Upper lobe of left lung (tissue), 4 donors: ENCODE data around the gene CDC42BPA.

ENCODE experiments used
- EP300 ChIP-seq, 4 donors: sonication (generic); formaldehyde crosslinking; IDR thresholded peaks; one replicate each; pipeline ENCODE4 v1.5.1; 2017; ENCODE audit warnings: antibody characterized with exemption in 4 of 4, control low read depth in 2 of 4
- POLR2A ChIP-seq, 4 donors: fragments of 450-650 bp; IDR thresholded peaks; one replicate each; pipeline ENCODE4 v1.5.1; 2016 to 2017; ENCODE audit warnings: antibody characterized with exemption in 4 of 4, mild to moderate bottlenecking in 2 of 4
- POLR2AphosphoS5 ChIP-seq, 2 donors: sonication (generic); formaldehyde crosslinking; IDR thresholded peaks; one replicate each; pipeline ENCODE4 v1.5.1; 2017; ENCODE audit warnings: antibody characterized with exemption in 2 of 2
- TF ChIP-seq, protein P1 (sequence below), 6 experiments: fragments of 450-650 bp in 4 of 6; fragments of 200-600 bp in 2 of 6; sonication (generic) in 2 of 6; IDR thresholded peaks; one replicate each; pipeline ENCODE4 v1.5.1; 2016 to 2019; ENCODE audit warnings: antibody characterized with exemption in 6 of 6

- TF ChIP-seq, protein P1, sequence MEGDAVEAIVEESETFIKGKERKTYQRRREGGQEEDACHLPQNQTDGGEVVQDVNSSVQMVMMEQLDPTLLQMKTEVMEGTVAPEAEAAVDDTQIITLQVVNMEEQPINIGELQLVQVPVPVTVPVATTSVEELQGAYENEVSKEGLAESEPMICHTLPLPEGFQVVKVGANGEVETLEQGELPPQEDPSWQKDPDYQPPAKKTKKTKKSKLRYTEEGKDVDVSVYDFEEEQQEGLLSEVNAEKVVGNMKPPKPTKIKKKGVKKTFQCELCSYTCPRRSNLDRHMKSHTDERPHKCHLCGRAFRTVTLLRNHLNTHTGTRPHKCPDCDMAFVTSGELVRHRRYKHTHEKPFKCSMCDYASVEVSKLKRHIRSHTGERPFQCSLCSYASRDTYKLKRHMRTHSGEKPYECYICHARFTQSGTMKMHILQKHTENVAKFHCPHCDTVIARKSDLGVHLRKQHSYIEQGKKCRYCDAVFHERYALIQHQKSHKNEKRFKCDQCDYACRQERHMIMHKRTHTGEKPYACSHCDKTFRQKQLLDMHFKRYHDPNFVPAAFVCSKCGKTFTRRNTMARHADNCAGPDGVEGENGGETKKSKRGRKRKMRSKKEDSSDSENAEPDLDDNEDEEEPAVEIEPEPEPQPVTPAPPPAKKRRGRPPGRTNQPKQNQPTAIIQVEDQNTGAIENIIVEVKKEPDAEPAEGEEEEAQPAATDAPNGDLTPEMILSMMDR (IDR thresholded peaks at IDR 0.05): no peak
- TF ChIP-seq POLR2AphosphoS5 (IDR thresholded peaks at IDR 0.05) (no peak), EP300 (IDR thresholded peaks at IDR 0.05) (no peak), POLR2A (IDR thresholded peaks at IDR 0.05) (no peak)
These were observed 37.5 kb downstream of the CDC42BPA start for GRCh38 chr1:227280836-227281235.
